Measurements from ENCODE around the gene ANGPTL2.

DNA sequence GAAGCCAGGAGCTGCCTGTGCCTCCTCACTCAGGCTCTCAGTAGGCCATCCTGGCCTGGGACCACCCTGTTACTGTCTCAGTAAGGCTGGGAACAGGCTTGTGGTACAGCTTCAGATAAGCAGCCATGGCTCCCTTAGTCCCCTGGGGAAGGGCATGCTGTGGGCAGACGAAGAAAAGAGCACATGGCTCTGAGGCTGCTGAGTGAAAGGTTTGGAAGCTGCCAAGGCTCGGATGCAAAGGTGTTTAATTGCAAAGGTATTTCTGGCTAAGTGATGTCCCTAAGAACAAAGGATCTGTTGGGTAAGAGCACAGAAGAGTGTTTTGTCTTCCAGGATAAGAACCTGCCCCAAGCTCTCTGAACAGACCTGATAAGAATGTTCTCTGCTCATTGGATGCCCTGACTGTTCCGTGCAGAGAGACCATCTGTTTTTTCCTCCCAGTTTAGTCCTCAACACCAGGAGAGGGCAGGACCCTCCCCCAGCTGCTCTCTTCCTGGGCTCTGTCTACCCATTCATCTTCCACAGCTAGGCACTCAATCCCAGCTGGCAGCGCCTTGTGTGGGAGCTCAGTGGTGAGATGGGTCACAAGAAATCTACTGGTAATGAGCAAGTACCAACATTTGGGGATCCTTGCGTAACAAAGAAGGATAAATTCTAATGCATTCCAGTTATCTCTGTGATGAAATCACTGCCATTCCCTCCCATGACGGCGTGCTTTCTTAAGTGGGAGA, 17.7 kb downstream of the ANGPTL2 start:
- TF ChIP-seq, protein P1, sequence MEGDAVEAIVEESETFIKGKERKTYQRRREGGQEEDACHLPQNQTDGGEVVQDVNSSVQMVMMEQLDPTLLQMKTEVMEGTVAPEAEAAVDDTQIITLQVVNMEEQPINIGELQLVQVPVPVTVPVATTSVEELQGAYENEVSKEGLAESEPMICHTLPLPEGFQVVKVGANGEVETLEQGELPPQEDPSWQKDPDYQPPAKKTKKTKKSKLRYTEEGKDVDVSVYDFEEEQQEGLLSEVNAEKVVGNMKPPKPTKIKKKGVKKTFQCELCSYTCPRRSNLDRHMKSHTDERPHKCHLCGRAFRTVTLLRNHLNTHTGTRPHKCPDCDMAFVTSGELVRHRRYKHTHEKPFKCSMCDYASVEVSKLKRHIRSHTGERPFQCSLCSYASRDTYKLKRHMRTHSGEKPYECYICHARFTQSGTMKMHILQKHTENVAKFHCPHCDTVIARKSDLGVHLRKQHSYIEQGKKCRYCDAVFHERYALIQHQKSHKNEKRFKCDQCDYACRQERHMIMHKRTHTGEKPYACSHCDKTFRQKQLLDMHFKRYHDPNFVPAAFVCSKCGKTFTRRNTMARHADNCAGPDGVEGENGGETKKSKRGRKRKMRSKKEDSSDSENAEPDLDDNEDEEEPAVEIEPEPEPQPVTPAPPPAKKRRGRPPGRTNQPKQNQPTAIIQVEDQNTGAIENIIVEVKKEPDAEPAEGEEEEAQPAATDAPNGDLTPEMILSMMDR (IDR thresholded peaks at IDR 0.05), result no peak
- TF ChIP-seq POLR2A (IDR thresholded peaks at IDR 0.05), result no peak
